Endodermal cell (in vitro differentiated cells): ENCODE results near the gene PLA2G4D. TPM values are rescaled to one million over a fixed set of nuclear protein-coding genes. Genes with fewer than 3 reads are reported as not detected.

Source experiments
- DNase-seq: peaks from one replicate; pipeline ENCODE4 v3.0.0-alpha.2; 2017
- H3K27ac ChIP-seq: 2 replicates; pipeline ENCODE4 v1.5.1; 2013; ENCODE audit warnings: mild to moderate bottlenecking, low read depth, low read length, moderate library complexity
- H3K27me3 ChIP-seq: 2 replicates; pipeline ENCODE4 v1.6.1; 2013; ENCODE audit warnings: mild to moderate bottlenecking, low read length, moderate library complexity; ENCODE audit not compliant: insufficient read depth, control insufficient read depth, poor library complexity, severe bottlenecking
- H3K36me3 ChIP-seq: 2 replicates; pipeline ENCODE4 v1.7.0; 2013; ENCODE audit warnings: mild to moderate bottlenecking, low read length, moderate library complexity; ENCODE audit not compliant: control insufficient read depth, insufficient read depth
- H3K4me1 ChIP-seq: one replicate; pipeline ENCODE4 v1.7.0; 2013; ENCODE audit warnings: low read length; ENCODE audit not compliant: control insufficient read depth, insufficient read depth
- H3K4me3 ChIP-seq: 2 replicates; pipeline ENCODE4 v1.5.1; 2013; ENCODE audit warnings: mild to moderate bottlenecking, low read length, moderate library complexity
- H3K9ac ChIP-seq: 2 replicates; pipeline ENCODE4 v1.6.1; 2013; ENCODE audit warnings: mild to moderate bottlenecking, low read length, moderate library complexity; ENCODE audit not compliant: poor library complexity, severe bottlenecking; ENCODE audit errors: extremely low read depth
- H3K9me3 ChIP-seq: 2 replicates; pipeline ENCODE4 v1.6.1; 2013; ENCODE audit warnings: mild to moderate bottlenecking, low read length, moderate library complexity; ENCODE audit not compliant: control insufficient read depth
- H3K27ac Mint-ChIP-seq: 2 replicates; pipeline ENCODE4 v1.8.0; 2020; ENCODE audit warnings: mixed read lengths
- H3K27me3 Mint-ChIP-seq: 2 replicates; pipeline ENCODE4 v1.8.0; 2021; ENCODE audit warnings: mild to moderate bottlenecking, mixed read lengths; ENCODE audit not compliant: insufficient read depth
- H3K36me3 Mint-ChIP-seq: 2 replicates; pipeline ENCODE4 v1.8.0; 2020; ENCODE audit warnings: low read depth, mixed read lengths
- H3K4me1 Mint-ChIP-seq: 2 replicates; pipeline ENCODE4 v1.8.0; 2020; ENCODE audit warnings: mixed read lengths
- H3K4me3 Mint-ChIP-seq: 2 replicates; pipeline ENCODE4 v1.8.0; 2020; ENCODE audit warnings: mild to moderate bottlenecking, moderate library complexity, mixed read lengths
- H3K9me3 Mint-ChIP-seq: 2 replicates; pipeline ENCODE4 v1.8.0; 2020; ENCODE audit warnings: mild to moderate bottlenecking, mixed read lengths
- WGBS, 2 experiments: methylation state at CpG; one replicate each; pipeline versions ENCODE4 v1.1.5 to v1.1.7; 2013; ENCODE audit warnings: missing lambda C conversion rate in 2 of 2, mixed read lengths in 1 of 2; ENCODE audit not compliant: insufficient coverage in 1 of 2, insufficient read length in 1 of 2; 5-methylcytosine and 5-hydroxymethylcytosine counted together
- total RNA-seq, 2 donors: library from RNA; stranded (reverse); fragmentation: NEBNext Ultra II Directional in 1 of 2; extraction: Animal tissue kit (Norgen Biotek cat#: 25700) in 1 of 2; gene quantifications; 2 replicates in 1 of 2; 3 replicates in 1 of 2; pipeline ENCODE4 v1.2.1, GENCODE V29; 2021
- TF ChIP-seq, protein P1 (sequence below): fragments of 200-600 bp; sonication (generic); conservative IDR thresholded peaks from 2 replicates; pipeline ENCODE4 v1.5.0; 2021; ENCODE audit warnings: antibody characterized with exemption, mild to moderate bottlenecking

The PLA2G4D gene
- total RNA-seq, 2 donors from 2014 or later: not detected

DNA sequence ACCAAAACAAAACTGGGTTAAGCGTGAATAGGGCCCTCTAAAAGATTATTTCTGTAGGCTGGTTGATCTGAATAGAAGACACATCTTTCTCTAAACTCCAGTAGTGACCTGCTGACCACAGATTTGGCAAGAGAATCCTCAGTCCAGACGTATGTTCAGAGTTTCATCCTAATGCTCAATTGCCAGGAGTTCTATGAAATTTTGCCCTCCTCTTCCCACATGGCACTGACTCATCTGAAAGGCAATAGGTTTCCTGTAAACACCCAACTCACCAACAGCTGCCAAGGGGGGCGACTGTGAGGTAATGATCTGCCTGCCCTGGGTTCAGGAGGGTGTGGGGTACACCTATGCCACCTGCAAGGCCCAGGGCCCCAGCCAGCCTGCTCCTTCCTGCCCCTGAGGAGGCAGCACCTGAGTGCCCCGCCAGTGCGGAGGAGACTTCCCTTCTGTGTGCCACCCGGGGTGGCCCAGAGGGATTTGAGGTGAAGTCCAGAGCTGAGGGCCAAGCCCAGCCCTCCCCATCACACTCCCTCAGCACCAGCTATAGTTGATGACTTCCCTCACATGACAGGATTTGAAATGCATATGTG lies 8.4 kb upstream of the PLA2G4D start:
- no peak overlapping the region for H3K9ac ChIP-seq
- no peak for DNase-seq
- H3K4me1 ChIP-seq: no peaks in the 10 kb centered on the region
- WGBS, 2 experiments: 89 to 95% methylated on average over 4 to 6 of the region's 6 CpGs
- no peak overlapping the region for H3K27ac ChIP-seq
- H3K4me1 Mint-ChIP-seq: no peaks in the 10 kb centered on the region
- H3K4me3 Mint-ChIP-seq: no peak overlapping the region
- no peak overlapping the region for H3K4me3 ChIP-seq
- no peaks in the 10 kb centered on the region for H3K27me3 Mint-ChIP-seq
- H3K36me3 ChIP-seq: no peaks in the 10 kb centered on the region
- no peaks in the 10 kb centered on the region for H3K36me3 Mint-ChIP-seq
- H3K9me3 ChIP-seq: no peaks in the 10 kb centered on the region
- no peak overlapping the region for H3K27ac Mint-ChIP-seq
- H3K27me3 ChIP-seq: no peaks in the 10 kb centered on the region
- H3K9me3 Mint-ChIP-seq: no peaks in the 10 kb centered on the region
- TF ChIP-seq, protein P1, sequence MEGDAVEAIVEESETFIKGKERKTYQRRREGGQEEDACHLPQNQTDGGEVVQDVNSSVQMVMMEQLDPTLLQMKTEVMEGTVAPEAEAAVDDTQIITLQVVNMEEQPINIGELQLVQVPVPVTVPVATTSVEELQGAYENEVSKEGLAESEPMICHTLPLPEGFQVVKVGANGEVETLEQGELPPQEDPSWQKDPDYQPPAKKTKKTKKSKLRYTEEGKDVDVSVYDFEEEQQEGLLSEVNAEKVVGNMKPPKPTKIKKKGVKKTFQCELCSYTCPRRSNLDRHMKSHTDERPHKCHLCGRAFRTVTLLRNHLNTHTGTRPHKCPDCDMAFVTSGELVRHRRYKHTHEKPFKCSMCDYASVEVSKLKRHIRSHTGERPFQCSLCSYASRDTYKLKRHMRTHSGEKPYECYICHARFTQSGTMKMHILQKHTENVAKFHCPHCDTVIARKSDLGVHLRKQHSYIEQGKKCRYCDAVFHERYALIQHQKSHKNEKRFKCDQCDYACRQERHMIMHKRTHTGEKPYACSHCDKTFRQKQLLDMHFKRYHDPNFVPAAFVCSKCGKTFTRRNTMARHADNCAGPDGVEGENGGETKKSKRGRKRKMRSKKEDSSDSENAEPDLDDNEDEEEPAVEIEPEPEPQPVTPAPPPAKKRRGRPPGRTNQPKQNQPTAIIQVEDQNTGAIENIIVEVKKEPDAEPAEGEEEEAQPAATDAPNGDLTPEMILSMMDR: no peak

DNA sequence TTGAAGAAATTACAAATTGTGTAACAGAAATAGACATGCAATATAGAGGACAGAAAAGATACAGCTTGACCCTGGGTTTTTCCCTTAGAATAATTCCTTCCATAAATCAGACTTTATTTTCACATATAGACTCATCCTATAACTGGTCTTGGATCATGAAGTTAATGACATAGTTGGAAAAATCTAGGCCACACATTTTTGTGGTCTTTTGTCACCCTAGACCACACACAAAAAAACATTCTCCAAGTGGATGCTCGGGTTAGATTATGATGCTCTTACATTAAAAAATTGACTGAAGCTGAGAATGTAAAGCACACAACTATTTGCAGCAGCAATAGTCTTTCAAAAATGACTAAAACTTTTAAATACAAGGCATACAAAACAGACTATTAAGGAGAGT lies 7.5 kb upstream of the PLA2G4D start:
- Mint-ChIP-seq H3K4me1 (no peaks in the 10 kb centered on the region), H3K27me3 (no peaks in the 10 kb centered on the region), H3K36me3 (no peaks in the 10 kb centered on the region), H3K4me3 (no peak overlapping the region), H3K9me3 (no peaks in the 10 kb centered on the region), H3K27ac (no peak overlapping the region)
- H3K27ac ChIP-seq: no peak overlapping the region
- no peak for DNase-seq
- 100% methylated on average over 1 of the region's 1 CpG for WGBS, 2 experiments
- H3K4me1 ChIP-seq: no peaks in the 10 kb centered on the region
- TF ChIP-seq, protein P1: no peak
- H3K9me3 ChIP-seq: no peaks in the 10 kb centered on the region
- no peaks in the 10 kb centered on the region for H3K27me3 ChIP-seq
- no peaks in the 10 kb centered on the region for H3K36me3 ChIP-seq
- no peak overlapping the region for H3K4me3 ChIP-seq
- H3K9ac ChIP-seq: no peak overlapping the region

DNA sequence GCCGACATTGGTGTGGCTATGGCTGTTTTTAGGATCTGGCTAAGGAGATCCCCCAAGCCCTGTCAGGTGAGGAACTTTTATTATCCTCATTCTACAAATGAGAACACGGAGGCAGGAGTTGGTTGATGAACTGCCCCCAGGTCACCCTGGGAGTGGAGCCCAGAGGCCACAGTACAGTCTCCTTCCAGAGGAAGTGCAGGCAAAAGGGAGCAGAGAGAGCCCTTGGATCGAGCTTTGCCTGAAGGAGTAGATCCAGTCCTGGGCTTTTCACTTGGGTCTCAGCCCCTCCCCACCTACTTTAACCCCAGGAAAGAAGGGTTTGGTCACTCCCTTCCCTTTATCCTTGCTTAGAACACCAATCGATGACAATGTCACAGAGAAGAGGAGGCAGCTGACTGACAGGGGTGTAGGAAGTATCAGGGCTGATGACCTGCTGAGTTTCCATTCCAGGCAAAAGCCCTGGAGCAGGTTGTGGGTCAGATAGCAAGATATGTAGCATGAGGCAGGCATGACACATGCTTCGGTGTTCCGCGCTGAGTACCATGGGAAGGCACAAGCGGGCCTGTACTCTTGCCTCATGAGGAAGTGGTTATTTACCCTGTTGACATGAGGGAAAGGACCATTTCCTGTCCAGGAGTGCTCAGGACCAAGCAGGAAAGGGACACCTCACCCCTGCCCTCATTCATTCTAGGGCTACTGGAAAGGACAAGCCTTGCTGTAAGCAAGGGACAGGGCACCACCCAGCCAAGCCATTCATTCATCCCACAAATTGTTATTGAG lies 5.8 kb upstream of the PLA2G4D start:
- Histone ChIP-seq H3K27me3 (no peaks in the 10 kb centered on the region), H3K9ac (no peak overlapping the region), H3K4me3 (no peak overlapping the region), H3K27ac (no peak overlapping the region), H3K36me3 (no peaks in the 10 kb centered on the region), H3K4me1 (no peaks in the 10 kb centered on the region), H3K9me3 (no peaks in the 10 kb centered on the region)
- WGBS, 2 experiments: 91 to 97% methylated on average over 6 to 8 of the region's 8 CpGs
- H3K27me3 Mint-ChIP-seq: no peaks in the 10 kb centered on the region
- no peak for DNase-seq
- no peaks in the 10 kb centered on the region for H3K4me1 Mint-ChIP-seq
- H3K36me3 Mint-ChIP-seq: no peaks in the 10 kb centered on the region
- H3K27ac Mint-ChIP-seq: no peak overlapping the region
- H3K4me3 Mint-ChIP-seq: no peak overlapping the region
- no peaks in the 10 kb centered on the region for H3K9me3 Mint-ChIP-seq
- TF ChIP-seq, protein P1: no peak
